Daoy (cell line): ENCODE results near the gene LRSAM1. TPM values are rescaled to one million over a fixed set of nuclear protein-coding genes. Genes with fewer than 3 reads are reported as not detected.

ENCODE experiments used
- DNase-seq: peaks from one replicate; pipeline ENCODE4 v3.0.0-alpha.2; 2015; ENCODE audit warnings: low read depth
- total RNA-seq: library from RNA; depleted of rRNA; stranded (reverse); fragments of >200 nt; shearing (Covaris generic); gene quantifications from 2 replicates; pipeline ENCODE4 v1.2.3, GENCODE V29; 2014

Gene LRSAM1
- total RNA-seq, 1 experiment from 2014 or later: 13.5 TPM

GRCh38 chr9:127534250-127534906 lies 83.1 kb downstream of the LRSAM1 start:
- DNase-seq: no peak

GRCh38 chr9:127534931-127535330 lies 83.6 kb downstream of the LRSAM1 start:
- no peak for DNase-seq

- no peak for DNase-seq
Measured at GRCh38 chr9:127535396-127535795, 84.1 kb downstream of the LRSAM1 start.

- DNase-seq: no peak
Measured at GRCh38 chr9:127535834-127536233, 84.5 kb downstream of the LRSAM1 start.

- no peak for DNase-seq
Measured at GRCh38 chr9:127536499-127536898, 85.2 kb downstream of the LRSAM1 start.

- DNase-seq: no peak
Measured at GRCh38 chr9:127537014-127537413, 85.7 kb downstream of the LRSAM1 start.

GRCh38 chr9:127537792-127538191 lies 86.5 kb downstream of the LRSAM1 start:
- no peak for DNase-seq

- DNase-seq: no peak
Measured at GRCh38 chr9:127538849-127539258, 87.5 kb downstream of the LRSAM1 start.

- no peak for DNase-seq
Measured at GRCh38 chr9:127539259-127539981, 88.1 kb downstream of the LRSAM1 start.

GRCh38 chr9:127539982-127540663 lies 88.8 kb downstream of the LRSAM1 start:
- no peak for DNase-seq

GRCh38 chr9:127540664-127541041 lies 89.3 kb downstream of the LRSAM1 start:
- DNase-seq: no peak

GRCh38 chr9:127541176-127541575 lies 89.9 kb downstream of the LRSAM1 start:
- no peak for DNase-seq

- DNase-seq: peak; percentile 82
Measured at GRCh38 chr9:127541865-127542264, 90.6 kb downstream of the LRSAM1 start.

- DNase-seq: no peak
Measured at GRCh38 chr9:127543221-127543620, 91.9 kb downstream of the LRSAM1 start.

GRCh38 chr9:127543973-127544533 lies 92.7 kb downstream of the LRSAM1 start:
- DNase-seq: no peak

GRCh38 chr9:127545196-127546124 lies 94.2 kb downstream of the LRSAM1 start:
- peak; percentile 98 for DNase-seq

GRCh38 chr9:127546125-127546832 lies 95.0 kb downstream of the LRSAM1 start:
- DNase-seq: no peak

- DNase-seq: no peak
Measured at GRCh38 chr9:127548352-127548881, 97.1 kb downstream of the LRSAM1 start.

- no peak for DNase-seq
Measured at GRCh38 chr9:127549218-127549617, 97.9 kb downstream of the LRSAM1 start.

GRCh38 chr9:127549751-127550150 lies 98.4 kb downstream of the LRSAM1 start:
- DNase-seq: no peak

GRCh38 chr9:127550282-127550681 lies 99.0 kb downstream of the LRSAM1 start:
- no peak for DNase-seq
